OCI-LY1 (cell line): ENCODE data around the gene OGA.

Source experiments
- EZH2 ChIP-seq: fragments of 200-600 bp; sonication (generic), shearing (Covaris generic); IDR thresholded peaks from 2 replicates; pipeline ENCODE4 v1.8.0; 2017; ENCODE audit warnings: borderline replicate concordance, mixed run types, mild to moderate bottlenecking, antibody characterized with exemption, low read length, moderate library complexity, mixed read lengths
- TF ChIP-seq, protein P1 (sequence below): fragments of 200-600 bp; sonication (generic), shearing (Covaris generic); IDR thresholded peaks from 2 replicates; pipeline ENCODE4 v1.5.1; 2017; ENCODE audit warnings: mild to moderate bottlenecking, antibody characterized with exemption, low read length, moderate library complexity, mixed read lengths

- TF ChIP-seq, protein P1, sequence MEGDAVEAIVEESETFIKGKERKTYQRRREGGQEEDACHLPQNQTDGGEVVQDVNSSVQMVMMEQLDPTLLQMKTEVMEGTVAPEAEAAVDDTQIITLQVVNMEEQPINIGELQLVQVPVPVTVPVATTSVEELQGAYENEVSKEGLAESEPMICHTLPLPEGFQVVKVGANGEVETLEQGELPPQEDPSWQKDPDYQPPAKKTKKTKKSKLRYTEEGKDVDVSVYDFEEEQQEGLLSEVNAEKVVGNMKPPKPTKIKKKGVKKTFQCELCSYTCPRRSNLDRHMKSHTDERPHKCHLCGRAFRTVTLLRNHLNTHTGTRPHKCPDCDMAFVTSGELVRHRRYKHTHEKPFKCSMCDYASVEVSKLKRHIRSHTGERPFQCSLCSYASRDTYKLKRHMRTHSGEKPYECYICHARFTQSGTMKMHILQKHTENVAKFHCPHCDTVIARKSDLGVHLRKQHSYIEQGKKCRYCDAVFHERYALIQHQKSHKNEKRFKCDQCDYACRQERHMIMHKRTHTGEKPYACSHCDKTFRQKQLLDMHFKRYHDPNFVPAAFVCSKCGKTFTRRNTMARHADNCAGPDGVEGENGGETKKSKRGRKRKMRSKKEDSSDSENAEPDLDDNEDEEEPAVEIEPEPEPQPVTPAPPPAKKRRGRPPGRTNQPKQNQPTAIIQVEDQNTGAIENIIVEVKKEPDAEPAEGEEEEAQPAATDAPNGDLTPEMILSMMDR, result no peak
- no peak for TF ChIP-seq EZH2
Observed at GRCh38 chr10:101777619-101778145, 40.6 kb downstream of the OGA start.
